HG03045 (cell line): ENCODE results near the gene GPS1.

Source experiments
- ATAC-seq: cut with Tn5 transposase; IDR thresholded peaks from one replicate; pipeline ENCODE4 v1.9.1; 2021; ENCODE audit warnings: mild to moderate bottlenecking, moderate library complexity; ENCODE audit not compliant: unreplicated experiment

The GPS1 gene

GRCh38 chr17:82098939-82099763, 47.5 kb downstream of the GPS1 start:
- ATAC-seq, result peak; percentile 10

GRCh38 chr17:82100502-82101298, 49.0 kb downstream of the GPS1 start:
- ATAC-seq, result no peak

GRCh38 chr17:82101301-82101715, 49.6 kb downstream of the GPS1 start:
- ATAC-seq, result no peak

- no peak for ATAC-seq
Observed at GRCh38 chr17:82101767-82102679, 50.3 kb downstream of the GPS1 start.

- no peak for ATAC-seq
Observed at GRCh38 chr17:82103553-82104451, 52.1 kb downstream of the GPS1 start.

GRCh38 chr17:82104797-82105416, 53.2 kb downstream of the GPS1 start:
- no peak for ATAC-seq

- no peak for ATAC-seq
Observed at GRCh38 chr17:82105417-82105881, 53.8 kb downstream of the GPS1 start.

GRCh38 chr17:82105882-82106687, 54.4 kb downstream of the GPS1 start:
- ATAC-seq, result peak; percentile 71

- ATAC-seq, result no peak
Observed at GRCh38 chr17:82106688-82107305, 55.1 kb downstream of the GPS1 start.
